K562 (cell line): ENCODE measurements around the gene SLC25A44. TPM values are rescaled to one million over a fixed set of nuclear protein-coding genes. Genes with fewer than 3 reads are reported as not detected.
A peak's percentile ranks its signal among the peaks of the same experiment; 100 is the strongest.

ENCODE experiments used
- CBX3 ChIP-seq, 2 experiments: IDR thresholded peaks; 1 replicate in 1 of 2; 2 replicates in 1 of 2; pipeline ENCODE4 v1.6.1; 2012; ENCODE audit warnings: inconsistent platforms in 2 of 2, low read length in 2 of 2, borderline replicate concordance in 1 of 2, control low read depth in 1 of 2
- HDAC1 ChIP-seq, 2 experiments: fragments of 450-650 bp; IDR thresholded peaks; 2 replicates each; pipeline ENCODE4 v1.6.1; 2016 to 2017; ENCODE audit warnings: inconsistent platforms in 1 of 2, mild to moderate bottlenecking in 1 of 2, moderate library complexity in 1 of 2
- KAT7 ChIP-seq: sonication (generic); formaldehyde crosslinking; IDR thresholded peaks from 2 replicates; pipeline ENCODE4 v1.8.0; 2022; ENCODE audit warnings: missing genetic modification reagents, mild to moderate bottlenecking, borderline replicate concordance
- KAT8 ChIP-seq: fragments of 450-650 bp; IDR thresholded peaks from 2 replicates; pipeline ENCODE4 v1.6.1; 2016; ENCODE audit warnings: low read depth, mild to moderate bottlenecking
- KDM5B ChIP-seq: fragments of 200-600 bp; sonication (generic); IDR thresholded peaks from 2 replicates; pipeline ENCODE4 v1.6.1; 2012; ENCODE audit warnings: low read depth, mild to moderate bottlenecking, moderate library complexity, low read length, control low read depth, inconsistent platforms; ENCODE audit not compliant: insufficient replicate concordance
- NCOR1 ChIP-seq: fragments of 450-650 bp; IDR thresholded peaks from 2 replicates; pipeline ENCODE4 v1.6.1; 2016; ENCODE audit warnings: mild to moderate bottlenecking, moderate library complexity
- SMARCA5 ChIP-seq: fragments of 450-650 bp; IDR thresholded peaks from 2 replicates; pipeline ENCODE4 v1.6.1; 2016
- SP2 ChIP-seq: IDR thresholded peaks from 2 replicates; pipeline ENCODE4 v1.6.1; 2011; ENCODE audit warnings: mild to moderate bottlenecking, low read depth, low read length, moderate library complexity; ENCODE audit not compliant: poor library complexity, severe bottlenecking; ENCODE audit errors: extremely low read depth
- TEAD4 ChIP-seq, 2 experiments: sonication (generic) in 1 of 2; formaldehyde crosslinking in 1 of 2; IDR thresholded peaks; 2 replicates each; pipeline versions ENCODE4 v1.6.1 to v1.8.0; 2012 to 2022; ENCODE audit warnings: borderline replicate concordance in 1 of 2, inconsistent platforms in 1 of 2, low read length in 1 of 2, mild to moderate bottlenecking in 1 of 2, missing genetic modification reagents in 1 of 2
- ZNF696 ChIP-seq: fragments of 250-450 bp; sonication (Bioruptor Pico); conservative IDR thresholded peaks from 2 replicates; pipeline ENCODE4 v1.4.0; 2020; ENCODE audit warnings: mild to moderate bottlenecking, moderate library complexity
- polyA plus RNA-seq, 8 experiments: library from polyadenylated mRNA; depleted of rRNA in 4 of 8; stranded (reverse) in 5 of 8; unstranded in 3 of 8; fragments of >200 nt; fragmentation: Nextera tagmentation in 2 of 8; fragmentation: Illumina TruSeq in 1 of 8; extraction: Ambion mirVana in 2 of 8; extraction: Trizol in 1 of 8; gene quantifications; 2 replicates each; pipeline versions ENCODE4 v1.2.1 to v1.2.3, GENCODE V29; 2011 to 2014; ENCODE audit warnings: inconsistent platforms in 1 of 8, missing spikeins in 1 of 8
- total RNA-seq, 7 experiments: library from RNA; depleted of rRNA in 6 of 7; stranded (reverse); fragments of >200 nt in 6 of 7; fragmentation: Illumina TruSeq in 2 of 7; extraction: Trizol in 2 of 7; gene quantifications; 2 replicates each; pipeline versions ENCODE4 v1.2.1 to v1.2.3, GENCODE V29; 2011 to 2021; ENCODE audit warnings: low replicate concordance in 1 of 7
- TF ChIP-seq, protein P1 (sequence below): sonication (generic); formaldehyde crosslinking; IDR thresholded peaks from 2 replicates; pipeline ENCODE4 v1.8.0; 2023; ENCODE audit warnings: missing genetic modification reagents, mild to moderate bottlenecking, borderline replicate concordance
- TF ChIP-seq, protein P2 (sequence below): fragments of 150-350 bp; conservative IDR thresholded peaks from 2 replicates; pipeline ENCODE4 v1.6.1; 2014; ENCODE audit warnings: low read length
- TF ChIP-seq, protein P3 (sequence below): fragments of 250-450 bp; sonication (Bioruptor Pico); IDR thresholded peaks from 2 replicates; pipeline ENCODE4 v1.5.1; 2021; ENCODE audit warnings: mild to moderate bottlenecking
- TF ChIP-seq, protein P4 (sequence below): fragments of 450-650 bp; IDR thresholded peaks from 2 replicates; pipeline ENCODE4 v1.7.0; 2016; ENCODE audit warnings: borderline replicate concordance

Gene SLC25A44
- total and polyA plus RNA-seq, 9 of the 15 experiments (the other 6 are each of a cell fraction or from before 2014, with no cell fraction given): 4.4 to 22.8 (median 12.5) TPM

DNA sequence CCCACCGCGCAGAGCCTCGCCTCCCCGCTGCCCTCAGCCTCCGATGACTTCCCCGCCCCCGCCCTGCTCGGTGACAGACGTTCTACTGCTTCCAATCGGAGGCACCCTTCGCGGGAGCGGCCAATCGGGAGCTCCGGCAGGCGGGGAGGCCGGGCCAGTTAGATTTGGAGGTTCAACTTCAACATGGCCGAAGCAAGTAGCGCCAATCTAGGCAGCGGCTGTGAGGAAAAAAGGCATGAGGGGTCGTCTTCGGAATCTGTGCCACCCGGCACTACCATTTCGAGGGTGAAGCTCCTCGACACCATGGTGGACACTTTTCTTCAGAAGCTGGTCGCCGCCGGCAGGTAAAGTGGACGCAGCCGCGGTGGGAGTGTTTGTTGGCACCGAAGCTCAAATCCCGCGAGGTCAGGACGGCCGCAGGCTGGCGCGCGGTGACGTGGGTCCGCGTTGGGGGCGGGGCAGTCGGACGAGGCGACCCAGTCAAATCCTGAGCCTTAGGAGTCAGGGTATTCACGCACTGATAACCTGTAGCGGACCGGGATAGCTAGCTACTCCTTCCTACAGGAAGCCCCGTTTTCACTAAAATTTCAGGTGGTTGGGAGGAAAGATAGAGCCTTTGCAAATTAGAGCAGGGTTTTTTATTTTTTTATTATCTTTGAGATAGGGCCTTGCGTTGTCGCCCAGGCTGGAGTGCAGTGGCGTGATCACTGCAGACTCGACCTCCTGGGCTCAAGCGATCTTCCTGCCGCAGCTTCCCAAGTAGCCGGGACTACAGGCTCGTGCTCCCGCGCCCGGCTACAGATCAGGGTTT is 19.1 kb downstream of the SLC25A44 start, which contains the start of gene PMF1 (continued):
- TF ChIP-seq, protein P1, sequence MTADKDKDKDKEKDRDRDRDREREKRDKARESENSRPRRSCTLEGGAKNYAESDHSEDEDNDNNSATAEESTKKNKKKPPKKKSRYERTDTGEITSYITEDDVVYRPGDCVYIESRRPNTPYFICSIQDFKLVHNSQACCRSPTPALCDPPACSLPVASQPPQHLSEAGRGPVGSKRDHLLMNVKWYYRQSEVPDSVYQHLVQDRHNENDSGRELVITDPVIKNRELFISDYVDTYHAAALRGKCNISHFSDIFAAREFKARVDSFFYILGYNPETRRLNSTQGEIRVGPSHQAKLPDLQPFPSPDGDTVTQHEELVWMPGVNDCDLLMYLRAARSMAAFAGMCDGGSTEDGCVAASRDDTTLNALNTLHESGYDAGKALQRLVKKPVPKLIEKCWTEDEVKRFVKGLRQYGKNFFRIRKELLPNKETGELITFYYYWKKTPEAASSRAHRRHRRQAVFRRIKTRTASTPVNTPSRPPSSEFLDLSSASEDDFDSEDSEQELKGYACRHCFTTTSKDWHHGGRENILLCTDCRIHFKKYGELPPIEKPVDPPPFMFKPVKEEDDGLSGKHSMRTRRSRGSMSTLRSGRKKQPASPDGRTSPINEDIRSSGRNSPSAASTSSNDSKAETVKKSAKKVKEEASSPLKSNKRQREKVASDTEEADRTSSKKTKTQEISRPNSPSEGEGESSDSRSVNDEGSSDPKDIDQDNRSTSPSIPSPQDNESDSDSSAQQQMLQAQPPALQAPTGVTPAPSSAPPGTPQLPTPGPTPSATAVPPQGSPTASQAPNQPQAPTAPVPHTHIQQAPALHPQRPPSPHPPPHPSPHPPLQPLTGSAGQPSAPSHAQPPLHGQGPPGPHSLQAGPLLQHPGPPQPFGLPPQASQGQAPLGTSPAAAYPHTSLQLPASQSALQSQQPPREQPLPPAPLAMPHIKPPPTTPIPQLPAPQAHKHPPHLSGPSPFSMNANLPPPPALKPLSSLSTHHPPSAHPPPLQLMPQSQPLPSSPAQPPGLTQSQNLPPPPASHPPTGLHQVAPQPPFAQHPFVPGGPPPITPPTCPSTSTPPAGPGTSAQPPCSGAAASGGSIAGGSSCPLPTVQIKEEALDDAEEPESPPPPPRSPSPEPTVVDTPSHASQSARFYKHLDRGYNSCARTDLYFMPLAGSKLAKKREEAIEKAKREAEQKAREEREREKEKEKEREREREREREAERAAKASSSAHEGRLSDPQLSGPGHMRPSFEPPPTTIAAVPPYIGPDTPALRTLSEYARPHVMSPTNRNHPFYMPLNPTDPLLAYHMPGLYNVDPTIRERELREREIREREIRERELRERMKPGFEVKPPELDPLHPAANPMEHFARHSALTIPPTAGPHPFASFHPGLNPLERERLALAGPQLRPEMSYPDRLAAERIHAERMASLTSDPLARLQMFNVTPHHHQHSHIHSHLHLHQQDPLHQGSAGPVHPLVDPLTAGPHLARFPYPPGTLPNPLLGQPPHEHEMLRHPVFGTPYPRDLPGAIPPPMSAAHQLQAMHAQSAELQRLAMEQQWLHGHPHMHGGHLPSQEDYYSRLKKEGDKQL (CRISPR knock-in tag): no peak
- TF ChIP-seq TEAD4 (IDR thresholded peaks at IDR 0.05; ENCODE audit: low read length): peak; percentile 30
- no peak for TF ChIP-seq TEAD4 (CRISPR knock-in tag; IDR thresholded peaks at IDR 0.05; ENCODE audit: borderline replicate concordance)
- peak in 1 of 2 experiments; percentile 31; a peak in 1 of 3 replicates for TF ChIP-seq CBX3 (IDR thresholded peaks at IDR 0.05; ENCODE audit: borderline replicate concordance in 1 of 2, low read length in 2 of 2)
- TF ChIP-seq, protein P2, sequence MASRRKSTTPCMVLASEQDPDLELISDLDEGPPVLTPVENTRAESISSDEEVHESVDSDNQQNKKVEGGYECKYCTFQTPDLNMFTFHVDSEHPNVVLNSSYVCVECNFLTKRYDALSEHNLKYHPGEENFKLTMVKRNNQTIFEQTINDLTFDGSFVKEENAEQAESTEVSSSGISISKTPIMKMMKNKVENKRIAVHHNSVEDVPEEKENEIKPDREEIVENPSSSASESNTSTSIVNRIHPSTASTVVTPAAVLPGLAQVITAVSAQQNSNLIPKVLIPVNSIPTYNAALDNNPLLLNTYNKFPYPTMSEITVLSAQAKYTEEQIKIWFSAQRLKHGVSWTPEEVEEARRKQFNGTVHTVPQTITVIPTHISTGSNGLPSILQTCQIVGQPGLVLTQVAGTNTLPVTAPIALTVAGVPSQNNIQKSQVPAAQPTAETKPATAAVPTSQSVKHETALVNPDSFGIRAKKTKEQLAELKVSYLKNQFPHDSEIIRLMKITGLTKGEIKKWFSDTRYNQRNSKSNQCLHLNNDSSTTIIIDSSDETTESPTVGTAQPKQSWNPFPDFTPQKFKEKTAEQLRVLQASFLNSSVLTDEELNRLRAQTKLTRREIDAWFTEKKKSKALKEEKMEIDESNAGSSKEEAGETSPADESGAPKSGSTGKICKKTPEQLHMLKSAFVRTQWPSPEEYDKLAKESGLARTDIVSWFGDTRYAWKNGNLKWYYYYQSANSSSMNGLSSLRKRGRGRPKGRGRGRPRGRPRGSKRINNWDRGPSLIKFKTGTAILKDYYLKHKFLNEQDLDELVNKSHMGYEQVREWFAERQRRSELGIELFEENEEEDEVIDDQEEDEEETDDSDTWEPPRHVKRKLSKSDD: no peak
- TF ChIP-seq, protein P3, sequence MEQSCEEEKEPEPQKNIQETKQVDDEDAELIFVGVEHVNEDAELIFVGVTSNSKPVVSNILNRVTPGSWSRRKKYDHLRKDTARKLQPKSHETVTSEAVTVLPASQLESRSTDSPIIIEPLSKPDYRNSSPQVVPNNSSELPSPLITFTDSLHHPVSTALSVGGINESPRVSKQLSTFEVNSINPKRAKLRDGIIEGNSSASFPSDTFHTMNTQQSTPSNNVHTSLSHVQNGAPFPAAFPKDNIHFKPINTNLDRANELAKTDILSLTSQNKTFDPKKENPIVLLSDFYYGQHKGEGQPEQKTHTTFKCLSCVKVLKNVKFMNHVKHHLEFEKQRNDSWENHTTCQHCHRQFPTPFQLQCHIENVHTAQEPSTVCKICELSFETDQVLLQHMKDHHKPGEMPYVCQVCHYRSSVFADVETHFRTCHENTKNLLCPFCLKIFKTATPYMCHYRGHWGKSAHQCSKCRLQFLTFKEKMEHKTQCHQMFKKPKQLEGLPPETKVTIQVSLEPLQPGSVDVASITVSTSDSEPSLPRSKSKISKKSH (CRISPR knock-in tag): no peak
- no peak for TF ChIP-seq KAT8
- TF ChIP-seq KAT7: peak; percentile 71; the same call in 1 of the 2 replicates
- no peak; the same call in 1 of the 2 replicates for TF ChIP-seq NCOR1
- TF ChIP-seq ZNF696 (CRISPR knock-in tag): no peak
- TF ChIP-seq, protein P4, sequence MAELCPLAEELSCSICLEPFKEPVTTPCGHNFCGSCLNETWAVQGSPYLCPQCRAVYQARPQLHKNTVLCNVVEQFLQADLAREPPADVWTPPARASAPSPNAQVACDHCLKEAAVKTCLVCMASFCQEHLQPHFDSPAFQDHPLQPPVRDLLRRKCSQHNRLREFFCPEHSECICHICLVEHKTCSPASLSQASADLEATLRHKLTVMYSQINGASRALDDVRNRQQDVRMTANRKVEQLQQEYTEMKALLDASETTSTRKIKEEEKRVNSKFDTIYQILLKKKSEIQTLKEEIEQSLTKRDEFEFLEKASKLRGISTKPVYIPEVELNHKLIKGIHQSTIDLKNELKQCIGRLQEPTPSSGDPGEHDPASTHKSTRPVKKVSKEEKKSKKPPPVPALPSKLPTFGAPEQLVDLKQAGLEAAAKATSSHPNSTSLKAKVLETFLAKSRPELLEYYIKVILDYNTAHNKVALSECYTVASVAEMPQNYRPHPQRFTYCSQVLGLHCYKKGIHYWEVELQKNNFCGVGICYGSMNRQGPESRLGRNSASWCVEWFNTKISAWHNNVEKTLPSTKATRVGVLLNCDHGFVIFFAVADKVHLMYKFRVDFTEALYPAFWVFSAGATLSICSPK: no peak
- peak; percentile 87 for TF ChIP-seq KDM5B
- TF ChIP-seq HDAC1 (IDR thresholded peaks at IDR 0.05): 0 out of 4 replicates have a peak, but pooled peaks of 1 of the 2 experiments have one; percentile 24
- TF ChIP-seq SP2: peak; percentile 89
- no peak for TF ChIP-seq SMARCA5
